Measurements from ENCODE around the gene FRMD3.

FRMD3 gene

GRCh38 chr9:83497441-83497840 lies 40.8 kb downstream of the FRMD3 start:
- H3K36me3 ChIP-seq: no peaks in the 10 kb centered on the region
- H3K27ac ChIP-seq: no peak overlapping the region
- DNase-seq: no peak
- H3K9me3 ChIP-seq (ENCODE audit: severe bottlenecking): no peaks in the 10 kb centered on the region
- no peak for TF ChIP-seq CTCF (IDR thresholded peaks at IDR 0.05; ENCODE audit: low read depth, low read length)
- no peak overlapping the region for H3K4me3 ChIP-seq (ENCODE audit: low read depth, low read length)
- no peaks in the 10 kb centered on the region for H3K27me3 ChIP-seq (ENCODE audit: insufficient read depth, low read depth, severe bottlenecking)

GRCh38 chr9:83491995-83492394 lies 46.2 kb downstream of the FRMD3 start:
- no peaks in the 10 kb centered on the region for H3K36me3 ChIP-seq
- TF ChIP-seq CTCF (IDR thresholded peaks at IDR 0.05; ENCODE audit: low read depth, low read length): no peak
- DNase-seq: peak; percentile 17
- no peaks in the 10 kb centered on the region for H3K27me3 ChIP-seq (ENCODE audit: insufficient read depth, low read depth, severe bottlenecking)
- H3K9me3 ChIP-seq (ENCODE audit: severe bottlenecking): no peaks in the 10 kb centered on the region
- no peak overlapping the region for H3K4me3 ChIP-seq (ENCODE audit: low read depth, low read length)
- H3K27ac ChIP-seq: no peak overlapping the region

GRCh38 chr9:83491413-83491812 lies 46.8 kb downstream of the FRMD3 start:
- Histone ChIP-seq H3K9me3 (ENCODE audit: severe bottlenecking) (no peaks in the 10 kb centered on the region), H3K4me3 (ENCODE audit: low read depth, low read length) (no peak overlapping the region)
- no peak for TF ChIP-seq CTCF (IDR thresholded peaks at IDR 0.05; ENCODE audit: low read depth, low read length)

GRCh38 chr9:83489961-83490360 lies 48.2 kb downstream of the FRMD3 start:
- DNase-seq: no peak
- H3K4me3 ChIP-seq (ENCODE audit: low read depth, low read length): no peak overlapping the region

More at GRCh38 chr9:83491413-83491812, 46.8 kb downstream of the FRMD3 start:
- no peaks in the 10 kb centered on the region for H3K36me3 ChIP-seq
- no peak for DNase-seq
- H3K27ac ChIP-seq: no peak overlapping the region
- H3K27me3 ChIP-seq (ENCODE audit: insufficient read depth, low read depth, severe bottlenecking): no peaks in the 10 kb centered on the region

GRCh38 chr9:83484990-83485389 lies 53.2 kb downstream of the FRMD3 start:
- H3K27ac ChIP-seq: no peak overlapping the region
- H3K36me3 ChIP-seq: no peaks in the 10 kb centered on the region
- TF ChIP-seq CTCF (IDR thresholded peaks at IDR 0.05; ENCODE audit: low read depth, low read length): no peak
- peaks cover 1% of the 10 kb centered on the region for H3K9me3 ChIP-seq (ENCODE audit: severe bottlenecking)
- no peak for DNase-seq
- no peak overlapping the region for H3K4me3 ChIP-seq (ENCODE audit: low read depth, low read length)
- no peaks in the 10 kb centered on the region for H3K27me3 ChIP-seq (ENCODE audit: insufficient read depth, low read depth, severe bottlenecking)

More at GRCh38 chr9:83489961-83490360, 48.2 kb downstream of the FRMD3 start:
- TF ChIP-seq CTCF (IDR thresholded peaks at IDR 0.05; ENCODE audit: low read depth, low read length): no peak
- Histone ChIP-seq H3K27me3 (ENCODE audit: insufficient read depth, low read depth, severe bottlenecking) (no peaks in the 10 kb centered on the region), H3K27ac (no peak overlapping the region), H3K36me3 (no peaks in the 10 kb centered on the region), H3K9me3 (ENCODE audit: severe bottlenecking) (no peaks in the 10 kb centered on the region)

GRCh38 chr9:83483223-83483622 lies 55.0 kb downstream of the FRMD3 start:
- DNase-seq: no peak
- no peaks in the 10 kb centered on the region for H3K36me3 ChIP-seq
- no peak overlapping the region for H3K4me3 ChIP-seq (ENCODE audit: low read depth, low read length)
- no peaks in the 10 kb centered on the region for H3K27me3 ChIP-seq (ENCODE audit: insufficient read depth, low read depth, severe bottlenecking)
- peaks cover 4% of the 10 kb centered on the region for H3K9me3 ChIP-seq (ENCODE audit: severe bottlenecking)
- H3K27ac ChIP-seq: no peak overlapping the region
- no peak for TF ChIP-seq CTCF (IDR thresholded peaks at IDR 0.05; ENCODE audit: low read depth, low read length)
